IPS-NIHi11 (cell line): ENCODE measurements around the gene CDC37L1.
"Not testable (repeated sequence)": the region's sequence is repeated elsewhere in the genome, so short reads cannot be mapped to it uniquely, and the experiment has no call there.

Source experiments
- DNase-seq: peaks from one replicate; pipeline ENCODE4 v3.0.0; 2012; ENCODE audit warnings: mixed read lengths, low spot score

CDC37L1 gene

GRCh38 chr9:4679268-4680172, at the start of gene CDC37L1:
TSS of gene CDC37L1 (plus strand) at chr9:4679569. CDS start at chr9:4679768, 199 bp downstream.
- DNase-seq, result peak; percentile 95

DNA sequence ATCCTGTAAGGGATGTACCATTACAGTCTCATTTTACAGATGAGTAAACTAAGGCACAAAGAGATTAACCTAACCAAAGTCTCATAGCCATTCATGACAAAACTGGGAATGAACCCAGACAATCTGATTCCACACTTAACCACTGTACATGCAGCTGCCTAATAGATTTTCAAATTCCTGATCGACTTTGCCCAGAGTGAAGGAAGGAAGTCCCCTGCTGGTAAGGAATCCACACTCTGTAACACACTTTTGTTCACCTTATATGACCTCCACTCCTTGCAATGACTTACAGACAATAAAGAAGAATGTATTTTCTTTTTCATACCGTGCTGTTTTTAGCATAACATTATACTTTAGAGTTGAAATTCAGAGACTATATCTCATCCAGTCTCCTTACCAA, 48.5 kb upstream of the CDC37L1 start:
- DNase-seq, result peak; percentile 18

DNA sequence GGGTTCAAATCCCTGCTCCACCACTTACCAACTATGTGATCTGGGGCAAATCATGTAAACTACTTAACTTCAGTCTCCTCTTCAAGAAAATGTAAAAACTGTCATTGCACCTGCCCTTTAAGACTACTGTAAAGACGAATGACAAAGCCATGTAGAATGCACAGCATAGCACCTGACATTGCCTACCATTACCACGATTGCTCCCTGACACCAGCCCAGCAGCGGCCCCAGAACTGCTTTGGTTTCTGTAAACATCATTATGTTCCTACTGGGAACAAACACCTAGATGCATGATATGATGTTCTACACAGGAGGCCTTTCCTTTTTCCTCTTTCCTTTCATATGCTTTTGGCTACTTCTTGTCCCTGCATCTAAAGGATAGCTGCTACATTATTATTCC, 40.4 kb upstream of the CDC37L1 start:
- DNase-seq, result no peak

DNA sequence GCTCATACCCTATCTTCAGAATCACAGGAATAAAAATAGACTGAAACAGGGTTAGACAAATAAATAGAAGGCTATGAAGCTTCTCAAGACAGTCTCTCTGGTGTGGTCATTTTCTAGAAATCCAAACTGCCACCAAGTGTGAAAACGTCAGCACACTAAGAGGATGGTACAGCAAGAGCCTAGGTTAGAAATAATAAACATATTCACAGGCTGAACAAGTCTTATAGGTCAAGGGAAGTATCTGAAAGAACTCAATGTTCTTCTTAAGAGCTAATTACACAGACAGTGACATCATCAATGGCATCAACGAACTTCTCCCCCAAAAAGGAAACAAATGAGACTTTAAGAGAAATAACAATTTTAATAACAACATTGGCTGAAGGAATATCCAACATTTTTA, 39.9 kb upstream of the CDC37L1 start:
- no peak for DNase-seq

DNA sequence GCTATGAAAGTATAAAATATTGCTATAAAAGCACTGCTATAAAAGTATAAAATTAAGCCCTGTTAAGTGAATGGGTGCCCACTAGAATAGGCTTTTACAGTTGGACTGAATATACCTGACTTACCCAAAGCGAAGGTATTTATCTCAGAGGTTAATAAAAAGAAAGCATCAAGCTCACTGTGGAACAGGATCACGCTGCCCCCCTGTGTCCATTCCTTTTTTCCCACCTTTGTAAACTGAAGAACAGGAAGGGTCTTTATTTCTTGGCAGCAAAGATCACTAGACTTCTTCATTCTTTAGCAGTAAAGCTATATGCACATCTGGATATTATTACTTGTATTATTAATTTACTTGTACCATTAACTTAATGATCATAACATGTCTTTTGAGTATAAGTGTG, 39.3 kb upstream of the CDC37L1 start:
- DNase-seq, result peak; percentile 42

GRCh38 chr9:4642351-4642750, 37.0 kb upstream of the CDC37L1 start:
- no peak for DNase-seq

DNA sequence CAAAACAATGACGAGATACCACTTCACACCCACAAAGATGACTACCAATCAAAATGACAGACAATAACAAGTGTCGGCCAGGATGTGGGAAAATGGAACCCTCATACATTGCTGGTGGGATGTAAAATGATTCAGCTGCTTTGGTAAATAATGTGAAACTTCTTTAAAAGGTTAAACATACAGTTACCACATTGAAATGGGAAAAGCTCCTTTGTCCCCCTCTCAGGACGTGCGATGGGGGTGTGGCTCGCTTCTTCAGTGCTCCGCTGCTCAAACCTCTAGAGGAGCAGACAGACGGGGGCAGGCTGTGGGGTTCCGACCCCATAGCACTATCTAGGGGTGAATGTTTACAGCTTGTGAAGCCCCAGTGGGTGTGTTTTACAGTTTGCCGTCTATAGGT, 25.3 kb upstream of the CDC37L1 start:
- no peak for DNase-seq

- DNase-seq, result no peak
Measured at GRCh38 chr9:4654538-4654937, 24.8 kb upstream of the CDC37L1 start.

DNA sequence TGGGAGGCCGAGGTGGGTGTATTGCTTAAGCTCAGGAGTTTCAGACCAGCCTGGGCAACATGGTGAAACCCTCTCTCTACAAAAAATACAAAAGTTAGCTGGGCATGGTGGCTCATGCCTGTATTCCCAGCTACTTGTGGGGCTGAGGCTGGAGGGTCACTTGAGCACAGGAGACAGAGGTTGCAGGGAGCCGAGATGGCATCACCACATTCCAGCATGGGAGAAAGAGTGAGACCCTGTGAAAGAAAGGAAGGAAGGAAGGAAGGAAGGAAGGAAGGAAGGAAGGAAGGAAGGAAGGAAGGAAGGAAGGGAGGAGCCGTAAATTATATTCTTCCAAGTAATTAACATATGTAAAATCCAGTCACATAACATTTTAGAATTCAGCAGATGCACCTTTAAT, 23.2 kb upstream of the CDC37L1 start:
- DNase-seq, result not testable (repeated sequence)

- DNase-seq, result no peak
Measured at GRCh38 chr9:4656621-4657020, 22.7 kb upstream of the CDC37L1 start.

GRCh38 chr9:4657426-4658159, 21.8 kb upstream of the CDC37L1 start:
- DNase-seq, result no peak

DNA sequence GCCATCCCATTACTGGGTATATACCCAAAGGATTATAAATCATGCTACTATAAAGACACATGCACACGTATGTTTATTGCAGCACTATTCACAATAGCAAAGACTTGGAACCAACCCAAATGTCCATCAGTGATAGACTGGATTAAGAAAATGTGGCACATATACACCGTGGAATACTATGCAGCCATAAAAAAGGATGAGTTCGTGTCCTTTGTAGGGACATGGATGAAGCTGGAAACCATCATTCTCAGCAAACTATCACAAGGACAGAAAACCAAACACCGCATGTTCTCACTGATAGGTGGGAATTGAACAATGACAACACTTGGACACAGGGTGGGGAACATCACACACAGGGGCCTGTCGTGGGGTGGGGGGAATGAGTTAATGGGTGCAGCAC, 18.7 kb upstream of the CDC37L1 start:
- not testable (repeated sequence) for DNase-seq

DNA sequence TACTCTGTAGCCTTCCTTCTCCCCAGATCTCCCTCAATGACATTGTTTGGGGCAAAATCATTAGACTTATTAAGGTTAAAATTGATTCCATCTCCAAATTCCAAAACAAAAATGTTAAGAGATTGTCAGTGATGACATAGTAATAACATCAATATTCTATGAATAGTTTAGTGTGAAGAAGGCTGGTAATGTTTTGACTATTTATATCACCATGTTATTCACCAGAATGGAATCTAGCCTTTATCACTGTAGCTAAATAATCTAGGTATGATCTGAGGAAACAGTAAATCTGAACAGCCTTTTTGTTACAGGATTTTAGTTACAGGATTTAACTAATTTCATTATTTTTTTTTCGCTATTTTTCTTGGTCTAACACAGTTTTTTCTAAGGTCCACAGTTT, 18.2 kb upstream of the CDC37L1 start:
- no peak for DNase-seq

GRCh38 chr9:4661611-4662010, 17.8 kb upstream of the CDC37L1 start:
- no peak for DNase-seq

GRCh38 chr9:4662108-4662988, 17.0 kb upstream of the CDC37L1 start, which contains the start of gene PLPP6:
TSS of gene PLPP6 (plus strand) at chr9:4662294. CDS start at chr9:4662376, 82 bp downstream.
- DNase-seq, result peak; percentile 93

GRCh38 chr9:4662989-4663792, 16.2 kb upstream of the CDC37L1 start:
- DNase-seq, result no peak

DNA sequence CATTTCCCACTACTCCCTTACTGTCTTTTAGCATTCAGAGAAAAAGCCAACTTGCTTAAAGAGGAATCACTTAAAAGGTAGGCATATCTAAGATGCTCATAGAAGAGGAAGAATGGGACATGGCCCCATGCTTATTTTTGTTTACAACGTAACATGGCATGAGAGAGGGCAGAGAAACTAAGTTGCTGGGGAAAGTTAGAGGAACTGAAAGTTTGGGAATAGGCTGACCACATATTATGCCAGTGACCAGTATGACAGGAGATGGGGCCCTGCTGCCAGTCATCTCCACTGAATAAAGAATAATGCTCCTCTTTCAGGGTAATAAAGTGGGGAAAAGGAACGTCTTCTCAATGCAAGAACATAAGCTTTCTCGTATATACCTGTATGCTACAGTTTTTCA, 15.4 kb upstream of the CDC37L1 start:
- no peak for DNase-seq

- DNase-seq, result no peak
Measured at GRCh38 chr9:4665357-4665756, 14.0 kb upstream of the CDC37L1 start.

GRCh38 chr9:4666042-4666699, 13.2 kb upstream of the CDC37L1 start, which contains the start of gene SPATA6L:
TSS of gene SPATA6L (minus strand) at chr9:4666480. CDS start at chr9:4666250, 230 bp downstream.
- DNase-seq, result peak; percentile 49

- no peak for DNase-seq
Measured at GRCh38 chr9:4667681-4668080, 11.7 kb upstream of the CDC37L1 start.

DNA sequence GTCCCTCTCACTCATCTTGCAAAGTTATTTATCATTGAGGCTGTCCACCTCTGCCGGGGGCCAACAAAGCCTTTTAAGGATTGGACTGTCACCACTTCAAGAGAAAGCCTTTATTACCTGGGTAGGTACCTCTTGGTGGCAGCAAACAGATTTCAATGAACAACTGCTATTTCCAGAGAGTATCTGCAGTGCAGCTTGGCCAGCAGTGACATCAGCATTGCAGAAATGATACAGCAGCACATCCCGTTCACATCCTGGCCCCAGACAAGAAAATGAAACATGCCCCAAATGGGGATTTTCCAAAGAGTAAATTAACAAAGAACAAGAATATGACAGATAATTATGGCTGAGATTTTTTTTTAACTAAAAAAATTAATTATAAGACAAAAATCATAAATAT, 10.8 kb upstream of the CDC37L1 start:
- no peak for DNase-seq
